ENCODE measurements around the gene SF1.

DNA sequence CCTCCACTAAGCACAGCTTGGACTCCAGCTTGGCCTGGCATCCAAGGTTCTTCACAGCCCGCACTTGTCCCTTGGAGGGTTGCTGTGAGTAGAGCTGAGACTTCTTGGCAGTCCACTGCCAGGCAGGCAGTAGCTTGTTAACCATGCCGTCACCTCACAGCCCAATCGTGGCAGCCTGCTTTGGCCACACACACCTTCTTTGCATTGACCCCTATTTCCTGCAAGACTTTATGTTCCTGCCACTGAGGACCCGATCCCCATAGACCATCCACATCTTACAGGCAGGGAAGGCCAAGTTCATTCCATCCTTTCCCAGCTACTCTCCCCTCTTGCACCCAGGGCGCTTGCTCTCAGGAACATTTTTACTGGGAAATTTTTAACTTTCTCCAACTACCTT is 16.1 kb downstream of the SF1 start:
- TF ChIP-seq, protein P1, sequence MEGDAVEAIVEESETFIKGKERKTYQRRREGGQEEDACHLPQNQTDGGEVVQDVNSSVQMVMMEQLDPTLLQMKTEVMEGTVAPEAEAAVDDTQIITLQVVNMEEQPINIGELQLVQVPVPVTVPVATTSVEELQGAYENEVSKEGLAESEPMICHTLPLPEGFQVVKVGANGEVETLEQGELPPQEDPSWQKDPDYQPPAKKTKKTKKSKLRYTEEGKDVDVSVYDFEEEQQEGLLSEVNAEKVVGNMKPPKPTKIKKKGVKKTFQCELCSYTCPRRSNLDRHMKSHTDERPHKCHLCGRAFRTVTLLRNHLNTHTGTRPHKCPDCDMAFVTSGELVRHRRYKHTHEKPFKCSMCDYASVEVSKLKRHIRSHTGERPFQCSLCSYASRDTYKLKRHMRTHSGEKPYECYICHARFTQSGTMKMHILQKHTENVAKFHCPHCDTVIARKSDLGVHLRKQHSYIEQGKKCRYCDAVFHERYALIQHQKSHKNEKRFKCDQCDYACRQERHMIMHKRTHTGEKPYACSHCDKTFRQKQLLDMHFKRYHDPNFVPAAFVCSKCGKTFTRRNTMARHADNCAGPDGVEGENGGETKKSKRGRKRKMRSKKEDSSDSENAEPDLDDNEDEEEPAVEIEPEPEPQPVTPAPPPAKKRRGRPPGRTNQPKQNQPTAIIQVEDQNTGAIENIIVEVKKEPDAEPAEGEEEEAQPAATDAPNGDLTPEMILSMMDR (conservative IDR thresholded peaks at IDR 0.05; ENCODE audit: low read length): no peak
- TF ChIP-seq EZH2phosphoT487 (IDR thresholded peaks at IDR 0.05; ENCODE audit: borderline replicate concordance): no peak
